DOHH2 (cell line): ENCODE results near the gene COL11A2.

Source experiments
- H3F3A ChIP-seq: fragments of 200-600 bp; sonication (generic), shearing (Covaris generic); 2 replicates; pipeline ENCODE4 v1.6.0; 2016; ENCODE audit warnings: antibody characterized with exemption, mild to moderate bottlenecking; ENCODE audit not compliant: control insufficient read depth, insufficient read depth
- H3K27ac ChIP-seq: fragments of 200-600 bp; sonication (generic); 2 replicates; pipeline ENCODE4 v1.5.1; 2014; ENCODE audit warnings: low read depth, mild to moderate bottlenecking, low read length, moderate library complexity
- H3K27me3 ChIP-seq: fragments of 200-600 bp; sonication (generic); 2 replicates; pipeline ENCODE4 v1.6.1; 2014; ENCODE audit warnings: mild to moderate bottlenecking, low read length, mixed read lengths; ENCODE audit not compliant: control insufficient read depth
- H3K36me3 ChIP-seq: fragments of 200-600 bp; sonication (generic); 2 replicates; pipeline ENCODE4 v1.6.1; 2014; ENCODE audit warnings: mild to moderate bottlenecking, low read length, moderate library complexity, mixed read lengths; ENCODE audit not compliant: control insufficient read depth
- H3K4me1 ChIP-seq: fragments of 200-600 bp; sonication (generic); 2 replicates; pipeline ENCODE4 v1.6.1; 2014; ENCODE audit warnings: mild to moderate bottlenecking, low read length, mixed read lengths; ENCODE audit not compliant: control insufficient read depth
- H3K4me2 ChIP-seq: fragments of 200-600 bp; sonication (generic); 2 replicates; pipeline ENCODE4 v1.6.0; 2014; ENCODE audit warnings: mild to moderate bottlenecking, low read length, moderate library complexity
- H3K4me3 ChIP-seq: fragments of 200-600 bp; sonication (generic); 2 replicates; pipeline ENCODE4 v1.5.1; 2014; ENCODE audit warnings: mild to moderate bottlenecking, low read length, mixed read lengths
- H3K79me2 ChIP-seq: fragments of 200-600 bp; sonication (generic); 2 replicates; pipeline ENCODE4 v1.6.1; 2014; ENCODE audit warnings: mild to moderate bottlenecking, low read length, mixed read lengths; ENCODE audit not compliant: control insufficient read depth
- H3K9me2 ChIP-seq: fragments of 200-600 bp; sonication (generic); replicated peaks from 2 replicates; pipeline ENCODE4 v1.6.1; 2014; ENCODE audit warnings: mild to moderate bottlenecking, low read length, mixed read lengths; ENCODE audit not compliant: control insufficient read depth
- H3K9me3 ChIP-seq: fragments of 200-600 bp; sonication (generic); 2 replicates; pipeline ENCODE4 v1.6.1; 2014; ENCODE audit warnings: antibody characterized with exemption, low read length, mixed read lengths; ENCODE audit not compliant: control insufficient read depth, insufficient read depth
- H4K20me1 ChIP-seq: fragments of 200-600 bp; sonication (generic); 2 replicates; pipeline ENCODE4 v1.6.0; 2014; ENCODE audit warnings: low read depth, mild to moderate bottlenecking, antibody characterized with exemption, low read length, moderate library complexity; ENCODE audit not compliant: control insufficient read depth, insufficient read depth
- EZH2phosphoT487 ChIP-seq: fragments of 200-600 bp; sonication (generic); IDR thresholded peaks from 2 replicates; pipeline ENCODE4 v1.6.1; 2017; ENCODE audit warnings: borderline replicate concordance, mild to moderate bottlenecking, antibody characterized with exemption, low read length, moderate library complexity, mixed read lengths
- TF ChIP-seq, protein P1 (sequence below): fragments of 200-600 bp; sonication (generic); IDR thresholded peaks from one replicate; pipeline ENCODE4 v1.5.1; 2014; ENCODE audit warnings: antibody characterized with exemption, mild to moderate bottlenecking, low read depth, low read length; ENCODE audit not compliant: poor library complexity, severe bottlenecking

Gene COL11A2

GRCh38 chr6:33215271-33216116, 23.2 kb upstream of the COL11A2 start:
- Histone ChIP-seq H4K20me1 (no peaks in the 10 kb centered on the region; the same call in 1 of the 2 replicates), H3K9me3 (no peaks in the 10 kb centered on the region), H3K9me2 (no peaks in the 10 kb centered on the region), H3K27ac (no peak overlapping the region), H3F3A (peaks cover 3% of the 10 kb centered on the region; the same call in 1 of the 2 replicates), H3K79me2 (no peaks in the 10 kb centered on the region), H3K4me3 (no peak overlapping the region), H3K27me3 (peaks cover 29% of the 10 kb centered on the region), H3K4me2 (no peak overlapping the region), H3K36me3 (peaks cover 3% of the 10 kb centered on the region), H3K4me1 (peaks cover 13% of the 10 kb centered on the region)
- TF ChIP-seq EZH2phosphoT487: no peak
- TF ChIP-seq, protein P1, sequence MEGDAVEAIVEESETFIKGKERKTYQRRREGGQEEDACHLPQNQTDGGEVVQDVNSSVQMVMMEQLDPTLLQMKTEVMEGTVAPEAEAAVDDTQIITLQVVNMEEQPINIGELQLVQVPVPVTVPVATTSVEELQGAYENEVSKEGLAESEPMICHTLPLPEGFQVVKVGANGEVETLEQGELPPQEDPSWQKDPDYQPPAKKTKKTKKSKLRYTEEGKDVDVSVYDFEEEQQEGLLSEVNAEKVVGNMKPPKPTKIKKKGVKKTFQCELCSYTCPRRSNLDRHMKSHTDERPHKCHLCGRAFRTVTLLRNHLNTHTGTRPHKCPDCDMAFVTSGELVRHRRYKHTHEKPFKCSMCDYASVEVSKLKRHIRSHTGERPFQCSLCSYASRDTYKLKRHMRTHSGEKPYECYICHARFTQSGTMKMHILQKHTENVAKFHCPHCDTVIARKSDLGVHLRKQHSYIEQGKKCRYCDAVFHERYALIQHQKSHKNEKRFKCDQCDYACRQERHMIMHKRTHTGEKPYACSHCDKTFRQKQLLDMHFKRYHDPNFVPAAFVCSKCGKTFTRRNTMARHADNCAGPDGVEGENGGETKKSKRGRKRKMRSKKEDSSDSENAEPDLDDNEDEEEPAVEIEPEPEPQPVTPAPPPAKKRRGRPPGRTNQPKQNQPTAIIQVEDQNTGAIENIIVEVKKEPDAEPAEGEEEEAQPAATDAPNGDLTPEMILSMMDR: no peak

DNA sequence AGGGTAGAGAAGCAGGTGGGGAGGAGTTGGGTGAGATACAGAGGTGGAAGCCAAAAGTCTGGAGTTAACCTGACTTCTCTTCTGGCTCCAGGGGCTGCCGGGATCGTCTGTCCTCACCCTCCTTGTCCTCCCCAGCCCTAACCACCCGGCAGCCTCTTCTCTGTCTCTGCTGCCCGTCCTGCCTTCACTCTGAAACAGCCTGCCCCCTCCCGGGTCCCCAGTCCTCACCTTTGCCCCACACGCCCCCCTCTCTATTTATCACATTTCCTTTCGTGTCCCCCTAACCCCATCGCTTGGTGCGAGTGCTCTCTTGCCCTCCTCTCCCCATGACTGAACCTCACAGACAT, 21.7 kb upstream of the COL11A2 start:
- peak overlapping the region; percentile 35; the same call in 1 of the 2 replicates for H3K4me3 ChIP-seq
- peaks cover 4% of the 10 kb centered on the region; the same call in 1 of the 2 replicates for H3K79me2 ChIP-seq
- H3K27ac ChIP-seq: no peak overlapping the region
- peaks cover 18% of the 10 kb centered on the region for H3K4me1 ChIP-seq
- no peaks in the 10 kb centered on the region for H3K9me2 ChIP-seq
- peaks cover 11% of the 10 kb centered on the region for H3K36me3 ChIP-seq
- H3K4me2 ChIP-seq: peak overlapping the region; percentile 55
- TF ChIP-seq, protein P1: no peak
- no peak for TF ChIP-seq EZH2phosphoT487
- H3F3A ChIP-seq: peaks cover 9% of the 10 kb centered on the region
- no peaks in the 10 kb centered on the region for H3K9me3 ChIP-seq
- no peaks in the 10 kb centered on the region; the same call in 1 of the 2 replicates for H4K20me1 ChIP-seq
- peaks cover 29% of the 10 kb centered on the region for H3K27me3 ChIP-seq

DNA sequence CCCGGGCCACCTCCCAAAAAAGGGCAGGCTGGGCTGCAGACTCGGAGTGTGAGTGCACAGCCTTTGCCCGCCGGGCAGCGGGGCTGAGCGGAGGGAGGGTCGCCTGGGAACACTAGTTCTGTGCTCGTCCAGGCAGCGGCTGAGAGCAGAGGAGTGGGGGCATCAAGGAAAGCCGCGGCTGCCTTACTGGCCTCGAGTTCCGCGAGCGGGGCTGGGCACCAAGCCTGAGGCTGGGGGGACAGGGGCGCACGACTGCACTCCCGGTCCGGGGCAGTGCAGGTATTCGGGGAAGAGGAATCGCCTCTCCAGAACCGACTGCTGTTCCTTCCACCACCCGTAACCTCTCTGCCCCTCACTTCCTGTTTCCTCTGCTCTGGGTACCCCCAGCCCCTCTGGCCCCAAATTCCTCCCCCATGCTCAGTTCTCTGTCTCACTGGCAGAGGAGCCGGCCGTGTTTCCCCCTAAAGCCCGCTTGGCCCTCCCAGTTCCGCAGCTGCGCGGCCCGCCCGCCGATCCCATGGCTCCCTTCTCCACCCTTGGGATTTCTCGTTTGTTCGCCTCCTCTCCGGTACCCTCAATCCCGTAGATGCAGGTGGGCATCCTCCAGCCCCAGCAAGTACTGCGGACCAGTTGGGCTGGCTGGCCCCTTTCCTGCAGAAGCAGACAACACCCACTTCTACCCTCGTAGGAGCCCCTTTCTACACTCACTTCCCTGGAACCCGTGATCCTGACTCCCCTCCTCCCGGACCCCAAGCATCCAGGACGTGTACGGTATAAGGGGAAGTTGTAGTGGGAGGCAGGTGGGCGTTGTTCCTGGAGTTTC, 21.1 kb upstream of the COL11A2 start:
- H3K4me2 ChIP-seq: peak overlapping the region; percentile 55
- H3F3A ChIP-seq: peaks cover 11% of the 10 kb centered on the region
- peaks cover 6% of the 10 kb centered on the region; the same call in 1 of the 2 replicates for H3K79me2 ChIP-seq
- H3K9me3 ChIP-seq: no peaks in the 10 kb centered on the region
- peak overlapping the region; percentile 35 for H3K4me3 ChIP-seq
- no peak overlapping the region for H3K27ac ChIP-seq
- H3K9me2 ChIP-seq: no peaks in the 10 kb centered on the region
- peaks cover 11% of the 10 kb centered on the region for H3K36me3 ChIP-seq
- H3K27me3 ChIP-seq: peaks cover 25% of the 10 kb centered on the region
- no peaks in the 10 kb centered on the region; the same call in 1 of the 2 replicates for H4K20me1 ChIP-seq
- peaks cover 22% of the 10 kb centered on the region for H3K4me1 ChIP-seq
- no peak for TF ChIP-seq EZH2phosphoT487
- TF ChIP-seq, protein P1: no peak
